GM23338 (cell line): ENCODE data around the gene SPANXC. TPM values are rescaled to one million over a fixed set of nuclear protein-coding genes. Genes with fewer than 3 reads are reported as not detected.
"Not testable (repeated sequence)": the region's sequence is repeated elsewhere in the genome, so short reads cannot be mapped to it uniquely, and the experiment has no call there.

ENCODE experiments used
- ATAC-seq: fragments of 200-7000 bp; cut with Tn5 transposase; 3 replicates; pipeline ENCODE4 v1.9.1; 2020
- DNase-seq: peaks from one replicate; pipeline ENCODE4 v3.0.0-alpha.2; 2015; ENCODE audit warnings: low spot score
- H2AFZ ChIP-seq: fragments of 200-600 bp; sonication (generic); 2 replicates; pipeline ENCODE4 v1.8.0; 2016; ENCODE audit warnings: antibody characterized with exemption, mild to moderate bottlenecking, moderate library complexity
- H3F3A ChIP-seq: fragments of 200-600 bp; sonication (generic); replicated peaks from 2 replicates; pipeline ENCODE4 v1.8.0; 2017; ENCODE audit warnings: antibody characterized with exemption, mixed run types, low read depth
- H3K27ac ChIP-seq: fragments of 200-600 bp; sonication (generic); 2 replicates; pipeline ENCODE4 v1.6.1; 2016; ENCODE audit warnings: low read depth
- H3K27me3 ChIP-seq: fragments of 200-600 bp; sonication (generic); 2 replicates; pipeline ENCODE4 v1.8.0; 2016; ENCODE audit warnings: mild to moderate bottlenecking, mixed run types, moderate library complexity; ENCODE audit not compliant: insufficient read depth
- H3K36me3 ChIP-seq: fragments of 200-600 bp; sonication (generic); 2 replicates; pipeline ENCODE4 v1.8.0; 2016; ENCODE audit warnings: mild to moderate bottlenecking; ENCODE audit not compliant: insufficient read depth
- H3K4me1 ChIP-seq: fragments of 200-600 bp; sonication (generic); 2 replicates; pipeline ENCODE4 v1.8.0; 2016; ENCODE audit warnings: mild to moderate bottlenecking, moderate library complexity; ENCODE audit not compliant: insufficient read depth
- H3K4me2 ChIP-seq: fragments of 200-600 bp; sonication (generic); 2 replicates; pipeline ENCODE4 v1.7.1; 2017; ENCODE audit warnings: mixed run types
- H3K4me3 ChIP-seq: fragments of 200-600 bp; sonication (generic); 2 replicates; pipeline ENCODE4 v1.6.1; 2016; ENCODE audit warnings: mixed run types
- H3K79me2 ChIP-seq: fragments of 200-600 bp; sonication (generic); replicated peaks from 2 replicates; pipeline ENCODE4 v1.8.0; 2017; ENCODE audit warnings: mild to moderate bottlenecking; ENCODE audit not compliant: insufficient read depth
- H3K9me2 ChIP-seq: fragments of 200-600 bp; sonication (generic); 2 replicates; pipeline ENCODE4 v1.8.0; 2017; ENCODE audit not compliant: insufficient read depth
- H4K20me1 ChIP-seq: fragments of 200-600 bp; sonication (generic); replicated peaks from 2 replicates; pipeline ENCODE4 v1.8.0; 2017; ENCODE audit warnings: mild to moderate bottlenecking; ENCODE audit not compliant: insufficient read depth
- H3K27ac Mint-ChIP-seq: 2 replicates; pipeline ENCODE4 v1.8.0; 2020; ENCODE audit warnings: inconsistent platforms, mild to moderate bottlenecking, moderate library complexity, mixed read lengths
- H3K27me3 Mint-ChIP-seq: 3 replicates; pipeline ENCODE4 v1.8.0; 2022; ENCODE audit warnings: low read depth, mild to moderate bottlenecking, moderate library complexity, mixed read lengths, inconsistent platforms; ENCODE audit not compliant: insufficient read depth, poor library complexity
- H3K36me3 Mint-ChIP-seq: 3 replicates; pipeline ENCODE4 v1.8.0; 2021; ENCODE audit warnings: low read depth, mild to moderate bottlenecking, inconsistent platforms, moderate library complexity, mixed read lengths
- H3K4me1 Mint-ChIP-seq: 3 replicates; pipeline ENCODE4 v1.8.0; 2020; ENCODE audit warnings: mild to moderate bottlenecking, inconsistent platforms, mixed read lengths
- H3K4me3 Mint-ChIP-seq: 3 replicates; pipeline ENCODE4 v1.8.0; 2021; ENCODE audit warnings: moderate library complexity, mild to moderate bottlenecking, inconsistent platforms, mixed read lengths
- H3K9me3 Mint-ChIP-seq: 3 replicates; pipeline ENCODE4 v1.8.0; 2020; ENCODE audit warnings: moderate library complexity, mild to moderate bottlenecking, inconsistent platforms, mixed read lengths
- CREB1 ChIP-seq: fragments of 250-450 bp; sonication (Bioruptor Pico); IDR thresholded peaks from 2 replicates; pipeline ENCODE4 v1.5.0; 2020; ENCODE audit warnings: low read depth, mild to moderate bottlenecking, moderate library complexity
- EZH2phosphoT487 ChIP-seq: fragments of 200-600 bp; sonication (generic); IDR thresholded peaks from one replicate; pipeline ENCODE4 v1.8.1; 2018; ENCODE audit warnings: antibody characterized with exemption; ENCODE audit not compliant: unreplicated experiment
- NANOG ChIP-seq: IDR thresholded peaks from 2 replicates; pipeline ENCODE4 v1.6.1; 2016; ENCODE audit warnings: antibody characterized with exemption, borderline replicate concordance
- STAT1 ChIP-seq: IDR thresholded peaks from one replicate; pipeline ENCODE4 v1.6.1; 2016; ENCODE audit warnings: antibody characterized with exemption; ENCODE audit not compliant: unreplicated experiment
- ZNF331 ChIP-seq: fragments of 250-450 bp; sonication (Bioruptor Pico); IDR thresholded peaks from 2 replicates; pipeline ENCODE4 v1.5.0; 2020; ENCODE audit warnings: low read depth, mild to moderate bottlenecking, moderate library complexity
- long read RNA-seq: library from polyadenylated mRNA; unstranded; transcript quantifications from one replicate; pipeline ENCODE4 v2.0.0, GENCODE V29; 2020; ENCODE audit not compliant: unreplicated experiment
- polyA plus RNA-seq: library from polyadenylated mRNA; unstranded; fragments of >200 nt; fragmentation: Nextera tagmentation; extraction: Ambion mirVana; gene quantifications from 2 replicates; pipeline ENCODE4 v1.2.1, GENCODE V29; 2016
- total RNA-seq: library from RNA; depleted of rRNA; stranded (reverse); fragments of >200 nt; shearing (Covaris generic); gene quantifications from 2 replicates; pipeline ENCODE4 v1.2.3, GENCODE V29; 2014; rRNA removed
- TF ChIP-seq, protein P1 (sequence below): IDR thresholded peaks from 2 replicates; pipeline ENCODE4 v1.6.1; 2016; ENCODE audit warnings: antibody characterized with exemption
- TF ChIP-seq, protein P2 (sequence below), 2 experiments: fragments of 200-600 bp in 1 of 2; sonication (generic) in 1 of 2; conservative IDR thresholded peaks; 2 replicates each; pipeline versions ENCODE4 v1.5.1 to v1.6.1; 2016 to 2017; ENCODE audit warnings: antibody characterized with exemption in 2 of 2, low read depth in 2 of 2, mild to moderate bottlenecking in 2 of 2, moderate library complexity in 1 of 2
- TF ChIP-seq, protein P3 (sequence below): fragments of 250-450 bp; sonication (Bioruptor Pico); IDR thresholded peaks from 2 replicates; pipeline ENCODE4 v1.5.0; 2020; ENCODE audit warnings: mild to moderate bottlenecking, moderate library complexity
- TF ChIP-seq, protein P4 (sequence below): IDR thresholded peaks from one replicate; pipeline ENCODE4 v1.6.1; 2018; ENCODE audit warnings: antibody characterized with exemption; ENCODE audit not compliant: unreplicated experiment

The SPANXC gene, protein sequence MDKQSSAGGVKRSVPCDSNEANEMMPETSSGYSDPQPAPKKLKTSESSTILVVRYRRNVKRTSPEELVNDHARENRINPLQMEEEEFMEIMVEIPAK
- not detected in 2 replicates for total RNA-seq
- polyA plus RNA-seq, result not detected in 2 replicates
- long read RNA-seq, result 0 reads

DNA sequence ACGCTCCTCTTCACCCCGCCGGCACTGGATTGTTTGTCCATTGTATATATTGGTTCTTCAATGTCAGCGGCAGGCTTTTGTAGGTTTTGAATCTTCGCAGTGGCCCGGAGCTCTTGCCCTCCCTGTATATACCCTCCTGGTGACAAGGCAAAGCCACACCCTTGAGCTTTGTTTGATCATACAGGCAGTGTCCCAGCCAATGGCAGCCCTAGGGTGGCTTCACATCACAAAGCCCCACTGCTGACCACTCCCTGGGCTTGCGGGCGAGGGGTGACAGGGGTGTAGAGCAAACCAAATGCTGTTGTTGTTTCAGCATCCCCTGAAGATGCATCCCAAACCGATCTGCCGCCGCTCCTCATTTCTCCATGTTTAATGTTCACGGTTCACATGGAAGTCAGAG, at the start of gene SPANXC:
Gene SPANXC, minus strand, starts transcription at position 101 of the 400 bp plus-strand sequence. Its CDS starts 60 bp downstream, at position 41.
- ATAC-seq, H3K4me2 ChIP-seq, H3K4me1 Mint-ChIP-seq, H3K9me2 ChIP-seq, H3F3A ChIP-seq, H2AFZ ChIP-seq, H3K36me3 ChIP-seq, H3K27ac Mint-ChIP-seq, H3K27ac ChIP-seq, DNase-seq, H3K36me3 Mint-ChIP-seq, H3K79me2 ChIP-seq, H3K27me3 Mint-ChIP-seq, H3K4me1 ChIP-seq, H3K9me3 Mint-ChIP-seq, H4K20me1 ChIP-seq, H3K4me3 ChIP-seq, H3K4me3 Mint-ChIP-seq, H3K27me3 ChIP-seq: not testable (repeated sequence)

DNA sequence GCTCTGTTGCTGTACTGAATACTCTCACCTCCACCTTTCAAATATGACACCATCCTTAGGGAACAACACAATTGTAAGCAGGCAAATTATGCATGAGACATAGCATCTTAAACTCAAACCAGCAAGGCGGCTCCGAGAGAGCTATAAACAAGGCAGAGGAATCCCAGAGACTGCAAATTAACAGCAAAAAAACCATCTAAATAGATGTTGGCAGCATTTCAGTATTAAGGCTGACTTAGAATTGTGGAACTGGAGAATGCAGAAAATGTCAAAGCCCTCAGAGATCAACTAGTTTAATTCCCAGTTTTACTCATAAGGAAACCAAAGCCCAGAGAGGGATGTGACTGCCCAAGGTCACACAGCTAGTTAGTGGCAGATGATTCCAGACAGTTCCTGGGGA, 37.2 kb upstream of the SPANXC start:
- H2AFZ ChIP-seq, result no peak overlapping the region
- H3K9me3 Mint-ChIP-seq, result no peaks in the 10 kb centered on the region
- TF ChIP-seq, protein P1, sequence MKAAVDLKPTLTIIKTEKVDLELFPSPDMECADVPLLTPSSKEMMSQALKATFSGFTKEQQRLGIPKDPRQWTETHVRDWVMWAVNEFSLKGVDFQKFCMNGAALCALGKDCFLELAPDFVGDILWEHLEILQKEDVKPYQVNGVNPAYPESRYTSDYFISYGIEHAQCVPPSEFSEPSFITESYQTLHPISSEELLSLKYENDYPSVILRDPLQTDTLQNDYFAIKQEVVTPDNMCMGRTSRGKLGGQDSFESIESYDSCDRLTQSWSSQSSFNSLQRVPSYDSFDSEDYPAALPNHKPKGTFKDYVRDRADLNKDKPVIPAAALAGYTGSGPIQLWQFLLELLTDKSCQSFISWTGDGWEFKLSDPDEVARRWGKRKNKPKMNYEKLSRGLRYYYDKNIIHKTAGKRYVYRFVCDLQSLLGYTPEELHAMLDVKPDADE, result no peak
- TF ChIP-seq, protein P2, sequence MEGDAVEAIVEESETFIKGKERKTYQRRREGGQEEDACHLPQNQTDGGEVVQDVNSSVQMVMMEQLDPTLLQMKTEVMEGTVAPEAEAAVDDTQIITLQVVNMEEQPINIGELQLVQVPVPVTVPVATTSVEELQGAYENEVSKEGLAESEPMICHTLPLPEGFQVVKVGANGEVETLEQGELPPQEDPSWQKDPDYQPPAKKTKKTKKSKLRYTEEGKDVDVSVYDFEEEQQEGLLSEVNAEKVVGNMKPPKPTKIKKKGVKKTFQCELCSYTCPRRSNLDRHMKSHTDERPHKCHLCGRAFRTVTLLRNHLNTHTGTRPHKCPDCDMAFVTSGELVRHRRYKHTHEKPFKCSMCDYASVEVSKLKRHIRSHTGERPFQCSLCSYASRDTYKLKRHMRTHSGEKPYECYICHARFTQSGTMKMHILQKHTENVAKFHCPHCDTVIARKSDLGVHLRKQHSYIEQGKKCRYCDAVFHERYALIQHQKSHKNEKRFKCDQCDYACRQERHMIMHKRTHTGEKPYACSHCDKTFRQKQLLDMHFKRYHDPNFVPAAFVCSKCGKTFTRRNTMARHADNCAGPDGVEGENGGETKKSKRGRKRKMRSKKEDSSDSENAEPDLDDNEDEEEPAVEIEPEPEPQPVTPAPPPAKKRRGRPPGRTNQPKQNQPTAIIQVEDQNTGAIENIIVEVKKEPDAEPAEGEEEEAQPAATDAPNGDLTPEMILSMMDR (conservative IDR thresholded peaks at IDR 0.05; ENCODE audit: low read depth in 2 of 2), result no peak
- TF ChIP-seq, protein P3, sequence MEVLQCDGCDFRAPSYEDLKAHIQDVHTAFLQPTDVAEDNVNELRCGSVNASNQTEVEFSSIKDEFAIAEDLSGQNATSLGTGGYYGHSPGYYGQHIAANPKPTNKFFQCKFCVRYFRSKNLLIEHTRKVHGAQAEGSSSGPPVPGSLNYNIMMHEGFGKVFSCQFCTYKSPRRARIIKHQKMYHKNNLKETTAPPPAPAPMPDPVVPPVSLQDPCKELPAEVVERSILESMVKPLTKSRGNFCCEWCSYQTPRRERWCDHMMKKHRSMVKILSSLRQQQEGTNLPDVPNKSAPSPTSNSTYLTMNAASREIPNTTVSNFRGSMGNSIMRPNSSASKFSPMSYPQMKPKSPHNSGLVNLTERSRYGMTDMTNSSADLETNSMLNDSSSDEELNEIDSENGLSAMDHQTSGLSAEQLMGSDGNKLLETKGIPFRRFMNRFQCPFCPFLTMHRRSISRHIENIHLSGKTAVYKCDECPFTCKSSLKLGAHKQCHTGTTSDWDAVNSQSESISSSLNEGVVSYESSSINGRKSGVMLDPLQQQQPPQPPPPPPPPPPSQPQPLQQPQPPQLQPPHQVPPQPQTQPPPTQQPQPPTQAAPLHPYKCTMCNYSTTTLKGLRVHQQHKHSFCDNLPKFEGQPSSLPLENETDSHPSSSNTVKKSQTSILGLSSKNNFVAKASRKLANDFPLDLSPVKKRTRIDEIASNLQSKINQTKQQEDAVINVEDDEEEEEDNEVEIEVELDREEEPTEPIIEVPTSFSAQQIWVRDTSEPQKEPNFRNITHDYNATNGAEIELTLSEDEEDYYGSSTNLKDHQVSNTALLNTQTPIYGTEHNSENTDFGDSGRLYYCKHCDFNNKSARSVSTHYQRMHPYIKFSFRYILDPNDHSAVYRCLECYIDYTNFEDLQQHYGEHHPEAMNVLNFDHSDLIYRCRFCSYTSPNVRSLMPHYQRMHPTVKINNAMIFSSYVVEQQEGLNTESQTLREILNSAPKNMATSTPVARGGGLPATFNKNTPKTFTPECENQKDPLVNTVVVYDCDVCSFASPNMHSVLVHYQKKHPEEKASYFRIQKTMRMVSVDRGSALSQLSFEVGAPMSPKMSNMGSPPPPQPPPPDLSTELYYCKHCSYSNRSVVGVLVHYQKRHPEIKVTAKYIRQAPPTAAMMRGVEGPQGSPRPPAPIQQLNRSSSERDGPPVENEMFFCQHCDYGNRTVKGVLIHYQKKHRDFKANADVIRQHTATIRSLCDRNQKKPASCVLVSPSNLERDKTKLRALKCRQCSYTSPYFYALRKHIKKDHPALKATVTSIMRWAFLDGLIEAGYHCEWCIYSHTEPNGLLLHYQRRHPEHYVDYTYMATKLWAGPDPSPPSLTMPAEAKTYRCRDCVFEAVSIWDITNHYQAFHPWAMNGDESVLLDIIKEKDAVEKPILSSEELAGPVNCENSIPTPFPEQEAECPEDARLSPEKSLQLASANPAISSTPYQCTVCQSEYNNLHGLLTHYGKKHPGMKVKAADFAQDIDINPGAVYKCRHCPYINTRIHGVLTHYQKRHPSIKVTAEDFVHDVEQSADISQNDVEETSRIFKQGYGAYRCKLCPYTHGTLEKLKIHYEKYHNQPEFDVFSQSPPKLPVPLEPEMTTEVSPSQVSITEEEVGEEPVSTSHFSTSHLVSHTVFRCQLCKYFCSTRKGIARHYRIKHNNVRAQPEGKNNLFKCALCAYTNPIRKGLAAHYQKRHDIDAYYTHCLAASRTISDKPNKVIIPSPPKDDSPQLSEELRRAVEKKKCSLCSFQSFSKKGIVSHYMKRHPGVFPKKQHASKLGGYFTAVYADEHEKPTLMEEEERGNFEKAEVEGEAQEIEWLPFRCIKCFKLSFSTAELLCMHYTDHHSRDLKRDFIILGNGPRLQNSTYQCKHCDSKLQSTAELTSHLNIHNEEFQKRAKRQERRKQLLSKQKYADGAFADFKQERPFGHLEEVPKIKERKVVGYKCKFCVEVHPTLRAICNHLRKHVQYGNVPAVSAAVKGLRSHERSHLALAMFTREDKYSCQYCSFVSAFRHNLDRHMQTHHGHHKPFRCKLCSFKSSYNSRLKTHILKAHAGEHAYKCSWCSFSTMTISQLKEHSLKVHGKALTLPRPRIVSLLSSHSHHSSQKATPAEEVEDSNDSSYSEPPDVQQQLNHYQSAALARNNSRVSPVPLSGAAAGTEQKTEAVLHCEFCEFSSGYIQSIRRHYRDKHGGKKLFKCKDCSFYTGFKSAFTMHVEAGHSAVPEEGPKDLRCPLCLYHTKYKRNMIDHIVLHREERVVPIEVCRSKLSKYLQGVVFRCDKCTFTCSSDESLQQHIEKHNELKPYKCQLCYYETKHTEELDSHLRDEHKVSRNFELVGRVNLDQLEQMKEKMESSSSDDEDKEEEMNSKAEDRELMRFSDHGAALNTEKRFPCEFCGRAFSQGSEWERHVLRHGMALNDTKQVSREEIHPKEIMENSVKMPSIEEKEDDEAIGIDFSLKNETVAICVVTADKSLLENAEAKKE (CRISPR knock-in tag), result no peak
- TF ChIP-seq STAT1 (no peak), NANOG (no peak), CREB1 (no peak), ZNF331 (CRISPR knock-in tag) (no peak), EZH2phosphoT487 (no peak)
- TF ChIP-seq, protein P4, sequence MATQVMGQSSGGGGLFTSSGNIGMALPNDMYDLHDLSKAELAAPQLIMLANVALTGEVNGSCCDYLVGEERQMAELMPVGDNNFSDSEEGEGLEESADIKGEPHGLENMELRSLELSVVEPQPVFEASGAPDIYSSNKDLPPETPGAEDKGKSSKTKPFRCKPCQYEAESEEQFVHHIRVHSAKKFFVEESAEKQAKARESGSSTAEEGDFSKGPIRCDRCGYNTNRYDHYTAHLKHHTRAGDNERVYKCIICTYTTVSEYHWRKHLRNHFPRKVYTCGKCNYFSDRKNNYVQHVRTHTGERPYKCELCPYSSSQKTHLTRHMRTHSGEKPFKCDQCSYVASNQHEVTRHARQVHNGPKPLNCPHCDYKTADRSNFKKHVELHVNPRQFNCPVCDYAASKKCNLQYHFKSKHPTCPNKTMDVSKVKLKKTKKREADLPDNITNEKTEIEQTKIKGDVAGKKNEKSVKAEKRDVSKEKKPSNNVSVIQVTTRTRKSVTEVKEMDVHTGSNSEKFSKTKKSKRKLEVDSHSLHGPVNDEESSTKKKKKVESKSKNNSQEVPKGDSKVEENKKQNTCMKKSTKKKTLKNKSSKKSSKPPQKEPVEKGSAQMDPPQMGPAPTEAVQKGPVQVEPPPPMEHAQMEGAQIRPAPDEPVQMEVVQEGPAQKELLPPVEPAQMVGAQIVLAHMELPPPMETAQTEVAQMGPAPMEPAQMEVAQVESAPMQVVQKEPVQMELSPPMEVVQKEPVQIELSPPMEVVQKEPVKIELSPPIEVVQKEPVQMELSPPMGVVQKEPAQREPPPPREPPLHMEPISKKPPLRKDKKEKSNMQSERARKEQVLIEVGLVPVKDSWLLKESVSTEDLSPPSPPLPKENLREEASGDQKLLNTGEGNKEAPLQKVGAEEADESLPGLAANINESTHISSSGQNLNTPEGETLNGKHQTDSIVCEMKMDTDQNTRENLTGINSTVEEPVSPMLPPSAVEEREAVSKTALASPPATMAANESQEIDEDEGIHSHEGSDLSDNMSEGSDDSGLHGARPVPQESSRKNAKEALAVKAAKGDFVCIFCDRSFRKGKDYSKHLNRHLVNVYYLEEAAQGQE, result no peak

More for the DNA sequence above, 37.2 kb upstream of the SPANXC start:
- H3K27me3 ChIP-seq, result no peaks in the 10 kb centered on the region
- ATAC-seq, result no peak
- H3F3A ChIP-seq, result no peaks in the 10 kb centered on the region
- Mint-ChIP-seq H3K36me3 (no peaks in the 10 kb centered on the region), H3K27me3 (no peaks in the 10 kb centered on the region), H3K4me3 (no peak overlapping the region), H3K4me1 (no peaks in the 10 kb centered on the region), H3K27ac (no peak overlapping the region)
- H3K4me1 ChIP-seq, result no peaks in the 10 kb centered on the region
- no peak overlapping the region for H3K4me3 ChIP-seq
- H3K9me2 ChIP-seq, result no peaks in the 10 kb centered on the region
- H3K79me2 ChIP-seq, result no peaks in the 10 kb centered on the region
- no peak overlapping the region for H3K27ac ChIP-seq
- no peaks in the 10 kb centered on the region for H3K36me3 ChIP-seq
- no peak for DNase-seq
- H4K20me1 ChIP-seq, result no peaks in the 10 kb centered on the region
- no peak overlapping the region for H3K4me2 ChIP-seq
